ENCODE results near the gene CCDC91.
"Not testable (repeated sequence)": the region's sequence is repeated elsewhere in the genome, so short reads cannot be mapped to it uniquely, and the experiment has no call there.

Gene CCDC91

DNA sequence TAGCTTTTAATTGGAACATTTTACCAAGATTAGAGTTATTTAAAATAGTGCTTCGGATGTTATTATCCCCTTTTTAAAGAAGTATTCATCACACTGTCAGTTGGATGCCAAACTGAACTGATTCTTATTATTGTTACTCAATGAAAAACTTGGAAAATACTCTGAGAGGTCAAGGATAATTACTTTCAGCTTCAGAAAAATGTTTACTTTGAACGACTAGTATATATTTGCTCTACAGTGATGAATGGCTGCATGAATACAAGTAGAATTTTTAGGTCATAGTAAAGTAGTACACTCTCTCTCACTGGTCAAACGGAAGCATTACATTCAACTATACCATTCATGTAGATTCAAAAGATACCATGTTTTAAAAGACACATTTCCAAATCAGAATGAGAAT lies 269.2 kb downstream of the CCDC91 start:
- DNase-seq (ENCODE audit: low spot score): no peak

DNA sequence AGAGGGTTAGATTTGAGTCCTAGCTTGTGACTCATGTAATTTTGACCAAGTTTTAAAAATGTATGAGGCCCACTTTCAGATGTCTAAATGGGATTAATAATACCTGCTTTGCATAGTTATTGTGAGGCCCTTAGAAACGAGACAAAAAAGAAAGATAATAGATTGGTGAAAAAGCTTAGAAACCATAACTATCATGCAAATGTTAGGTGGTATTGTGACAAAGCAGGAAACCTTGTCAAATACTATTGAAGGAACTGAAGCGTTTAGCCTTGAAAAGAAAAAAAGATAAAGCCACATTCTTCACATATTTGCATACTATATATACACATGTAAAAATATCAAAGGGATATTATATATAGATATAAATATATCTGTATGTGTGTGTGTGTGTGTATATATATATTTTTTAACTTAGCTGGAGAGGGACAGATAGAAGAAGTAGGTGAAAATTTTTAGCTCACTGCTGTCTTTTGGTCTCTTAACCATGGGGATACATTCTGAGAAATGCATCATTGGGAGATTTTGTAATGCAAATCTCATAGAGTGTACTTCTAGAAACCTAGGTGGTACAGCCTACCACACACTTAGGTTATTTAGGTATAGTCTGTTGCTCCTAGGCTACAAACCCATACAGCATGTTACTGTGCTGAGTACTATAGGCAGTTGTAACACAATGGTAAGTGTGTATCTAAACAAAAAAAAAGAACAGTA lies 270.3 kb downstream of the CCDC91 start:
- DNase-seq (ENCODE audit: low spot score): no peak

DNA sequence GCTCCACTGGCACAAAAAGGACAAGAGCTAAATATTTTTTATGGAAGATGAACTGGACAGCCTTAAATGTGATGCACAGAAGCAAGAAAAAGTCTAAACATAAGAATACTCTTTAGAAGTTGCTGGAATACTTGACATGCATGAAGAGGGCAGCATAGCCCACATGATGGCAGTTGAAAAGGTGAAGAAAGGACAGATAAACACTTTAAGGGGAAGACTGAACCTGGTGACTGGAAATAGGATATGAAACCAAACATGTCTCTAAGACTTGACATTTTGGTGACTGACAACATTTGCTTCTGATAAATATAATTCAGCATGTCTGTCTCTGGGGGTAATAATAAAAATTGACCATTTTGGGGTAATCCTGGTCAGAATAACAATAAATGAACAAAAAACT lies 273.1 kb downstream of the CCDC91 start:
- no peak for DNase-seq (ENCODE audit: low spot score)

DNA sequence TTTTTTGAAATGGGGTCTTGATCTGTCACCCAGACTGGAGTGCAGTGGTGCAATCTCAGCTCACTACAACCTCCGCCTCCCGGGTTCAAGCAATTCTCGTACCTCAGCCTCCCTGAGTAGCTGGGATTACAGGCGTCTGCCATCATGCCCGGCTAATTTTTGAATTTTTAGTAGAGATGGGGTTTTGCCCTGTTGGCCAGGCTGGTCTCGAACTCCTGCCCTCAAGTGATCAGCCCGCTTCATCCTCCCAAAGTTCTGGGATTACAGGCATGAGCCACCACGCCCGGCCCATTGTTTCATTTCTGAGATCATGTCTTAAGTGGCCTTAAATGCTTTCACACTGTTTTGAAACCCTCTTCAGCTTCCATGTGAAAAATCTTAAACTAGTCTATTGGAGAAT lies 281.5 kb downstream of the CCDC91 start:
- DNase-seq (ENCODE audit: low spot score): not testable (repeated sequence)

DNA sequence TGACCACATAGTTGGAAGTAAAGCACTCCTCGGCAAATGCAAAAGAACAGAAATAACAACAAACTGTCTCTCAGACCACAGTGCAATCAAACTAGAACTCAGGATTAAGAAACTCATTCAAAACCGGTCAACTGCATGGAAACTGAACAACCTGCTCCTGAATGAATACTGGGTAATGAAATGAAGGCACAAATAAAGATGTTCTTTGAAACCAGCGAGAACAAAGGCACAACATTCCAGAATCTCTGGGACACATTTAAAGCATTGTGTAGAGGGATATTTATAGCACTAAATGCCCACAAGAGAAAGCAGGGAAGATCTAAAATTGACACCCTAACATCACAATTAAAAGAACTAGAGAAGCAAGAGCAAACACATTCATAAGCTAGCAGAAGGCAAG lies 285.9 kb downstream of the CCDC91 start:
- DNase-seq (ENCODE audit: low spot score): not testable (repeated sequence)

DNA sequence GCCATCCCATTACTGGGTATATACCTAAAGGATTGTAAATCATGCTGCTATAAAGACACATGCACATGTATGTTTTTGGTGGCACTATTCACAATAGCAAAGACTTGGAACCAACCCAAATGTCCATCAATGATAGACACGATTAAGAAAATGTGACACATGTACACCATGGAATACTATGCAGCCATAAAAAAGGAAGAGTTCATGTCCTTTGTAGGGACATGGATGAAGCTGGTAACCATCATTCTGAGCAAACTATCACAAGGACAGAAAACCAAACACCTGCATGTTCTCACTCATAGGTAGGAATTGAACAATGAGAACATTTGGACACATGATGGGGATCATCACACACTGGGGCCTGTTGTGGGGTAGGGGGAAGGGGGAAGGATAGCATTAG lies 288.8 kb downstream of the CCDC91 start:
- DNase-seq (ENCODE audit: low spot score): not testable (repeated sequence)

DNA sequence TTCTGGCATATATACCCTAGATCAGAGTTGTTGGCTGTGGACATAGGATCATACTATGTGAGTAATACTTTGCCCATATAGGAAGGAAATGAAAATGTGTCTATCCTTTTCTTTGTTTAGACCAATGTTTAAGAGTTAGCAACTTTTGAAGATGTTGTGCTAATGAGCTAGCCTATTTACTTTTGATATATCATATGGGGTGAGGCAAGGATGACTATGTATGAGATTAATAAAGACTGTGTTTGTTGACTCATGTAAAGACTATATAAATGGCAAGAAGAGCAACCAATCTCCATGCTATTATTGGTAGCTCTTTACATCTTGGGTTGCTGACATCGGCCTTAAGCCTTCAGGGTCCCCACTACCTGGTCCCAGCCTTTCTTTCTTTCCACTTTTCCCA lies 289.4 kb downstream of the CCDC91 start:
- DNase-seq (ENCODE audit: low spot score): no peak

DNA sequence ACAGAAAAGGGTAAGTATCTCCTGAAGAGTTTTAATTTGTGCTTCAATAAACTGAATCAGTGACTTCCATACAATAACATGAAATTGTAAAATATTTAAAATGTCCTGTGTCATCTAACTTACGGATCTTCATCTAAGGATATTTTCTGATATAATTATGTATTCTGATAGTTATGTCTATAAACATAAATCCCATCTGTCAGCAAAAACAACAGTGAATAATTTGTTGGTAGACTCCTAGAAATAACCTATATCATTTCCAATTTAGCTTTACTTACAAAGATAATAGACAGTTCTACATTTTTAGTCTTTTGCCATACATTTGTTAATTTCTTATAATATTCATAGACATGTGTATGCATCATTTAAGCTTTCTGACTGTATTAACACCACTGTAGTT lies 293.9 kb downstream of the CCDC91 start:
- DNase-seq (ENCODE audit: low spot score): no peak

DNA sequence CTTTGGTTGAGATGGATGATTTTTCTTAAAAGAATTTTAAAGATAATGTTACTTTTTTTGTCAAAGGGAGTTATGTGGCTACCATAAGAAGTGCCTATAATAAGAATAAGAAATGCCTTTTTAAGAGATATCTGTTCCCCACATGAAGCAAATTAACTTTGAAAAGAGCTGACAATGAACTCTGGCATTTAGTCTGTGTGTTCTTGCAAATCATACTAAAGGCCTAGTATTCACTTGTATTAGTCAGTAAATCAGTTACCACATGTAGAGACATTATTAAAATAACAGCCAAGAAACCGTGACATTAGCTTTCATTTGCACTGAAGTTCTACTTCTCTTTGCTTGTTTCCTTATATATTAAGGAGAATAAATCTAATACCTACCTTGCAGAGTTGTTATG lies 296.3 kb downstream of the CCDC91 start:
- DNase-seq (ENCODE audit: low spot score): no peak

DNA sequence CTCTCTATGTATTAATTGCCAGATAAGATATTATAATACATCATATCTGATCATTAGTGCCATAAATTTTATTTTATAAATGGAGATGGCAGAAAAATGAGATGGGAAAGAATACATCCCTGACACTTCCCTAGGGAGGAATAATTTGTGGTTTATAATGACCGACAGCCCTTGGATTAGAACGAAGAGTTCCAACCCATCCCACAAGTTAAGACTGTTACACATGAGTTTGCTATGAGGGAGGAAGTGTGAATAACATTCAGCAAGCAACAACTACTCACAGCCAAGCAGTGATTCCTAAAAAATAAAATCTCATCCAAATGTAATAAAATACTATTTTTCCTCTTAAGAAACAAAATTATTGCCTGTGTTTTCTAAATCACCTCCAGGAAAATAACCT lies 299.0 kb downstream of the CCDC91 start:
- no peak for DNase-seq (ENCODE audit: low spot score)

DNA sequence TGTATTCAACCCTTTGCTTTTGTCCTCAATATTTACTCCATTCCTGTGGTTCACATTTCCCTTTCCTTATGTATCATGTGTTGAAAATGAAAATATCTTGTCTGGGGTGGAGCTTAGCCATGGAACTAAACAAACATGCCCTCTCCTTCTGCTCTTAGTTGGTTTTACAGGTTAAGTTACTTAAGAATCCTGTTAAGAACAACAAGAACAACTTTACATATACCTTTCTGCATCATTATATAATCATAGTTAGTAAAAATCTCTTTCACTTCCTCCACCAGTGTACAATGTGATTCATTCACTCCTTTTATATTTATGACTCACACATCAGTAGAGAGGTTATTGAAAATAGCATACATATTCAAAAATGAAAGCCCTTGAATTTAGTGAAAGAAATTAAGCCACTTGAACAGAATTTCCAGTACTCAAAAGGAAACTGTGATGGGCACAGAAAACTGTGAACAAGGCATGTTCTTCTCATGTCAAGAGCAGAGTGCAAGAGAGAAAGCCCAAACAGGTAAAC lies 307.7 kb downstream of the CCDC91 start:
- DNase-seq (ENCODE audit: low spot score): no peak

DNA sequence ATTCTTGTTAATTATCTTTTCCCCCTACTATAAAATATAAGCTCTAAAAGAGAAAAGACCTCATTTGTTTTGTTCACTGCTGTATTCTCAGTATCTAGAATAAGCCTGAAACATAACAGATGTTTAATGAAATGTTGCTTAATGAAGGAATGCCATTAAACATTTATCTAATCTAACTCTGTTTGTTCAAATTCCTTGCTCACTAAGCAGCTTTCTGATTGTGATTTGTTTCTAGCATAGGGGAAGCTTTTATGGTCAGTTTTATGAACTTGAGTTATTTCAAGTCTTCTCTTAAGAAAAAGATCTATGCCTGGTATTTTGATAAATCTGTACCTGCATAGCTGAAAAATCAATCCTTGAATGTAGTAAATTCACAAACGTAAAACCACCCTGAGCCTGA lies 308.6 kb downstream of the CCDC91 start:
- DNase-seq (ENCODE audit: low spot score): no peak

DNA sequence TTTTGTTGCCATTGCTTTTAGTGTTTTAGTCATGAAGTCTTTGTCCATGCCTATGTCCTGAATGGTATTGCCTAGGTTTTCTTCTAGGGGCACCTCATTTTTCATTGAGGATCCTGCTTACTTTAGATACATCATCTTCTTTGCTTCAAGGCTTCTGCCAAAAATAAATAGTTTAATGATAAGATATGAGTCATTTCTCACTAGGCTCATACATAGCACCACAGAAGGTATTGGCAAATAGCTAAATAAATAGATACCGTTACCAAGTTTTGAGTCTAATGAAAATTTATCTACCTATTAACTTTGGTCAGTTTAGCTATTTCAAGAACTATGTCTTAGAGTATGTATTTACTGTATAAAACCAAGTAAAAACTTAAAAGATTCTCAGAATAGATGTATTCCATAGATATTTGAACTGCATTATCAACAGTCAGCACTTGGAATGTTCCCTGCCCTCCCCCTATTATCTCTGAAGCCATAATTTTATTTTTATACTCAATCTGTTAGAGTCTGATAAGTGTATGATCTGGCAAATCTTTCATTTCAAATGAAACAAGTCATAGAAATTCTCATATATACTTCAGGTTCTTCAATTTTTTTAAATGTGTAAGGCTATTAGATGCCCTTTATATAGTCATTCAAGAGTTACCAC lies 310.2 kb downstream of the CCDC91 start:
- no peak for DNase-seq (ENCODE audit: low spot score)

DNA sequence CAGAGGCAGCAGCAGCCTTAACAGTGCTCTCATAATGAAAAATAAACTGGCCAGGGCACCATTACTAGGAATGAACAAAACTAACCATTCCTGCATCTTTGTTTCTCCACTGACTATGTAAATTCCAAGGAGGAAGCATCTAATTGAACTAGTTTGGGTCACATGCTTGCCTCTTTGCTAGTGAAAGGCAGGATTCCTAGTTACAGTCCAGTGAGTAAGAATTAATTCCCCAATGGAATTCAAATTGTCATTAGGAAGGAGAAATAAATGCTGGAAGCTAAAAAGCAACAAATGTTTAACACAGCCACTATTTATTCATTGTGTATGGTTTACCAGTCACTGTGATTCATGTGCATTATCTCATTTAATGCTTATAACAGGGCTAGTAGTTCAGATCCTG lies 316.0 kb downstream of the CCDC91 start:
- no peak for DNase-seq (ENCODE audit: low spot score)

DNA sequence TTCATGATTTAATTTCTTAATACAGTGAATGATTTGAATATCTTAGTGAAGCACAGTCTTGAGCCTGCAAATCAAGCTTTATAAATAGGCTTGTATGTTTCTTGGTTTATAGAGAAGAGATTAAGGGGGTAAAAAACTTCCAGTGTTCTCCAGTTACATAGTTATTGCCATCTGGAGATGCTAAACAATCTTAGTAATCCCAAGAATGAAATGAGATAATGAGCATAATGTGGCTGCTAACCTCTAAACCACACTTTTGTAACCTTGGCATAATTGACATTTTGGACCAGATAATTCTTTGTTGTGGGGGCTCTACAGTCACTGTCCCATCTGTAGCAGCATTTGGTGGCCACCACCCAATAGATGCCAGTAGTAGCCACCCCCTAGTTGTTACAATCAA lies 316.8 kb downstream of the CCDC91 start:
- no peak for DNase-seq (ENCODE audit: low spot score)

DNA sequence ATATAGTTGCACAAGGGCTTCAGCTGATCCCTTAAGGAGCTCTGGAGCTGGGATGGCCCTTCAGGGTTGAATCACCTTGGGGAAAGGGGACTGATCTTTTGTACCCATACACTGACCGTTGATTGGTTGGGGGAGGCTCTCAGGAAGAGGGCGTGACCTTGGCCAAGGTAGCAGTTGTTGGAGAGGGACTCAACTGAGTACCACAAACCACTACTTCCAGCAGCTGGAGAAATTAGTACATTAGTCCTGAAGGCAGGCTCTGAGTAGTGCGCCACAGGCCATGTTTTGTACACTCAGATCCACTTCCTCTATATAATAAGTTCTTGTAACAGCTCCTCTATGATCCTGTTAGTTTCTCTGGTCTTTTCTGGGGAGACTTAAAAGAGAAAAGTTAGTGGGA lies 317.6 kb downstream of the CCDC91 start:
- DNase-seq (ENCODE audit: low spot score): no peak

DNA sequence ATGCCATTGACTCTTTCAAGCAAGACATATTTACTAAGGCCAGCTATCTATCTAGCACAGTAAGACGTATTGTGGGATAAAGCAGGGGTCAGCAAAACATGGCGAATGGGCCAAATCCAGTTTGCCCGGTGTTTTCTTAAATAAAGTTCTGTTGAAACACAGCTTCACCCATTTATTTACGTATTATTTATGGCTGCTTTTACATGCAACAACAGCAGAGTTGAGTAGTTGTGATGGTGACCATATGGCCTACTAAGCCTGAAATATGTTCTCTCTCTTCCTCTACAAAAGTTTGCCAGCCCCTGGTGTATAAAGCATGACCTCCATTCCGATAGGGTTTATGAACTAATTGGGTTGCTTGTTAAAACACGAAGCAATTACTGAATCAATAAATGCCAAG lies 322.1 kb downstream of the CCDC91 start:
- DNase-seq (ENCODE audit: low spot score): no peak

DNA sequence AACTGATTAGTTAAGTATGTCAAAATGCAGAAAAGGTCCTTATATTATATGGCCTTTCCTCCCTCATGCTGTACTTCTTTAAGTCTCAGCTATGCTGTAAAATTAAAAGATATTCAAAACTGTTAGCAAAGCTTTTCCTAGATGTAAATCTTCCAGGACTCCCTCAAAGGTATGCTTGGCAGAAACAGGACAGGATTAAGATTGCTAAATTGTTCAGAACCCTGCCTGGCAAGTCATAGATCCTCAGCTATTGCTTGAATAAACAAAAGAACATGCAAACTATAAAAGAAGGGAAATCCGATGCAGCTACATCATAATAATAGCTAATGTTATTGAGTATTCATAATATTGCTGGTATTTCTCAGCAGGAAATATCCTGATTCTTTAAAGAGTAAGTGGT lies 322.6 kb downstream of the CCDC91 start:
- DNase-seq (ENCODE audit: low spot score): no peak

DNA sequence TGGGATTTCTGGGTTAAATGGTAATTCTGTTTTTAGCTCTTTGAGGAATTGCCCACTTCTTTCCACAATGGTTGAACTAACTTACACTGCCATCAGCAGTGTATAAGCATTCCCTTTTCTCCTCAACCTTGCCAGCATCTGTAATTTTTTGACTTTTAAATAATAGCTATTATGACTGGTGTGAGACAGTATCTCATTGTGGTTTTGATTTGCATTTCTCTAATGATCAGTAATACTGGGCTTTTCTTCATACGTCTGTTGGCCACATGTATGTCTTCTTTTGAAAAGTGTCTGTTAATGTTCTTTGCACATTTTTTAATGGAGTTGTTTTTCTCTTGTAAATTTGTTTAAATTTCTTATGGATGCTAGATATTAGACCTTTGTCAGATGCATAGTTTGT lies 323.7 kb downstream of the CCDC91 start:
- DNase-seq (ENCODE audit: low spot score): no peak

DNA sequence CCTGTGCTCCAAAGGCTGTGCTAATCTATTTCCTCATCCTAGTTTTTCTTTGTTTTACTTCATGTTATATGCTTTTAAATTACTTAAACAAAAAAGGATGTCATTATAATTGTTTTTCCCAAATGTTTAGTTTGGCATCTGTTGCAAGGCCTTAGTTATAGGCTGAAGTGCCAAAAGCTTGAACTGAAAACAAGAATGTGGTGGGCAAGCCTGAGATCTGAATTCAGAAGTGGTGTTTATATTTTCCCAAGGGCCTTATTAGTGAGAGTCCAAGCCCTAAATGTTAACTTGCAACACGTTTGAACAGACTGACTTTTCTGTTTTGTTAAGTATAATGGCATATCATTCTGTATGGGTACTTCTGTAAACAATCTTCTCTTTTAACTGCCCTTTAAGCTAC lies 326.8 kb downstream of the CCDC91 start:
- DNase-seq (ENCODE audit: low spot score): no peak

DNA sequence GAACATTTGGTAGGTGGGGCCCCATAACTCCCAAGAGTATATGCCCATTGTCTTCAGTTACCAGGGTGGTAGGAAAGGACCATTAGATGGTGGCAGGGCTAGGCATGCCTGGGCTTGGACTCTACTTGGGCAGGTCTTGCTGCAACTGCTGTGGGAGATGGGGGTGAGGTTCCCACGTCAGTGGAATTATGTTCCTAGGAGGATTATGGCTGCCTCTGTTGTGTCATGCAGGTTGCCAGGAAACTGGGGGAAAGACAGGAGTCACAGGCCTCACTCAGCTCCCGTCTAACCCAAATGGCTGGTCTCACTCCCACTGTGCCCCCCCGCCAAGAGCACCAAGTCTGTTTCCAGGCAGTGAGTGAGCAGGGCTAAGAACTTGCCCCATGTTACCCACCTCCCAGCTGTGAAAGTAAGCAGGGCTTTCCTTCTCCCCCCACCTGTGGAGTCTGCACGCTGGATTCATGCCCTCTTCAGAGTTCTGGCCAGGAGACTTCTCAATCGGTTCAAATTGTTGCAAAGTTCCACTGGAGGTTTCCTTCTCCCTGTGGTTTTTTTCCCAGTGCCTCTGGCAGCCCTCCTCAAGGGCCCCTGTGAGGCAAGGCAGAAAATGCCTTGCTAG lies 337.5 kb downstream of the CCDC91 start:
- no peak for DNase-seq (ENCODE audit: low spot score)

DNA sequence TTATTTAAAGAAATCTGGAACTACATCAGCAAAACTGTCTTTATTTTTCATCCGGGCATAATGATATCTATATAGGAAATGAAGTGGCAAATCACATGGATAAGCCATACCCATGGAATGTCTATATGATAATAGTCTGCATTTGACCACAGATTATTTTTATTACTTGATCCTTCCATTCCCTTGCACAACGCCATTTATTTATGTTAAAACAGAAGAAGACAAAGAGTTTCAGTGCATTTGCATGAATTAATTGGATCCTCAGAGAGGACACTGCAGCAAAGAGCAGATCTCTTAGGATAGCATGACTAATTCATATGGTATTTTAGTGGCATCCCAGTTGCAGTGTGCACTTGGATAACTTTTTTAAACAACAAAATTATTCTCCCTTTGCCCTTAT lies 345.0 kb downstream of the CCDC91 start:
- no peak for DNase-seq (ENCODE audit: low spot score)

DNA sequence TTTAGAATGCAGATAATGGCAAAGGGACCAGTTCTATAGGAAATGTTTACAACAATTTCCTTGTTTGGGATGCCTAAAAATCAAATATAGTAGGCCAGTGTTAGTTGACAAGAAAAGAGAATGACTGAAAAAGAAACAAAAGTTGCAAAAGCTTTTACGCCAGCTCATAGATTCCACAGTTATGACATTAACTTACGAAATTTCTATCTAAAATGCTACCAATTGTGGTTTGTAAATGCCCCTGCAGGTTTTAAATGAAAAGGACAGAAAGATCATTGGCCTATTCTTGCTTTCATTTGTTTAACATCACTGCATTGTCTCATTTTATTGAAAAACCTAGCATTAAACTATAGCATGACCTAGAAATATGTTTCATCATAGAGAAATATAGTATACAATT lies 345.8 kb downstream of the CCDC91 start:
- no peak for DNase-seq (ENCODE audit: low spot score)

Data from globus pallidus (tissue), 1 donor.